HEK293T (cell line): Measurements from ENCODE around the gene TTC16.

ENCODE experiments used
- CTCF ChIA-PET: fragments of 350-600 bp; formaldehyde crosslinking; extraction: SDS; loops from one replicate; lab custom pipeline; 2021; ENCODE audit warnings: antibody characterized with exemption, inconsistent platforms; lab: Yijun Ruan, JAX
- POLR2A ChIA-PET: fragments of 350-600 bp; formaldehyde crosslinking; extraction: SDS; loops from one replicate; lab custom pipeline; 2020; ENCODE audit warnings: antibody characterized with exemption, inconsistent platforms; lab: Yijun Ruan, JAX
- DNase-seq: peaks from one replicate; pipeline ENCODE4 v3.0.0; 2012; ENCODE audit warnings: mixed read lengths; ENCODE audit errors: extremely low spot score
- ARNT ChIP-seq: fragments of 450-650 bp; IDR thresholded peaks from 2 replicates; pipeline ENCODE4 v1.6.1; 2017; ENCODE audit warnings: mild to moderate bottlenecking
- BHLHE40 ChIP-seq: fragments of 450-650 bp; IDR thresholded peaks from 2 replicates; pipeline ENCODE4 v1.6.1; 2016; ENCODE audit warnings: mild to moderate bottlenecking, moderate library complexity, borderline replicate concordance
- CTBP1 ChIP-seq: fragments of 450-650 bp; IDR thresholded peaks from 2 replicates; pipeline ENCODE4 v1.6.1; 2016; ENCODE audit warnings: borderline replicate concordance
- ELF4 ChIP-seq: fragments of 450-650 bp; IDR thresholded peaks from 2 replicates; pipeline ENCODE4 v1.6.1; 2017; ENCODE audit warnings: antibody characterized with exemption
- FOXA1 ChIP-seq: fragments of 450-650 bp; IDR thresholded peaks from 2 replicates; pipeline ENCODE4 v1.6.1; 2016; ENCODE audit warnings: mild to moderate bottlenecking
- FOXK2 ChIP-seq: fragments of 450-650 bp; IDR thresholded peaks from 2 replicates; pipeline ENCODE4 v1.6.1; 2016; ENCODE audit warnings: mild to moderate bottlenecking
- FOXM1 ChIP-seq: fragments of 450-650 bp; IDR thresholded peaks from 2 replicates; pipeline ENCODE4 v1.6.1; 2017; ENCODE audit warnings: mild to moderate bottlenecking, borderline replicate concordance
- HDGF ChIP-seq: fragments of 450-650 bp; IDR thresholded peaks from 2 replicates; pipeline ENCODE4 v1.6.1; 2017; ENCODE audit warnings: antibody characterized with exemption, borderline replicate concordance
- L3MBTL2 ChIP-seq: fragments of 450-650 bp; conservative IDR thresholded peaks from 2 replicates; pipeline ENCODE4 v1.6.1; 2016; ENCODE audit warnings: mild to moderate bottlenecking
- LEF1 ChIP-seq: fragments of 450-650 bp; IDR thresholded peaks from 2 replicates; pipeline ENCODE4 v1.6.1; 2017; ENCODE audit warnings: mild to moderate bottlenecking, borderline replicate concordance
- NFRKB ChIP-seq: fragments of 450-650 bp; IDR thresholded peaks from 2 replicates; pipeline ENCODE4 v1.6.1; 2016; ENCODE audit warnings: mild to moderate bottlenecking, moderate library complexity
- PKNOX1 ChIP-seq: fragments of 450-650 bp; IDR thresholded peaks from 2 replicates; pipeline ENCODE4 v1.6.1; 2016
- SP1 ChIP-seq: fragments of 450-650 bp; IDR thresholded peaks from 2 replicates; pipeline ENCODE4 v1.6.1; 2017
- SUZ12 ChIP-seq: fragments of 450-650 bp; IDR thresholded peaks from 2 replicates; pipeline ENCODE4 v1.6.1; 2016; ENCODE audit warnings: mild to moderate bottlenecking
- TARDBP ChIP-seq: fragments of 450-650 bp; IDR thresholded peaks from 2 replicates; pipeline ENCODE4 v1.6.1; 2016
- ZNF384 ChIP-seq: fragments of 450-650 bp; IDR thresholded peaks from 2 replicates; pipeline ENCODE4 v1.6.1; 2016

TTC16 gene

GRCh38 chr9:127714951-127715469, 869 bp upstream of the TTC16 start:
- TF ChIP-seq BHLHE40 (no peak), L3MBTL2 (no peak), TARDBP (no peak), FOXA1 (no peak), SP1 (no peak), ZNF384 (no peak), LEF1 (no peak), FOXK2 (no peak), HDGF (no peak)
- ChIA-PET CTCF (no interaction called here), POLR2A (interaction anchor here (0.9 to 1.6 kb wide), 6 partner anchors 11 to 125 kb away, joined by 3 to 5 read pairs (median 3); partner anchors contain the start of gene TOR2A)
- peak; percentile 38 for DNase-seq

GRCh38 chr9:127716412-127716811, 533 bp downstream of the TTC16 start:
- POLR2A ChIA-PET, result interaction anchor here (1.0 to 1.6 kb wide), 2 partner anchors 11 to 105 kb away, joined by 3 to 4 read pairs; no protein-coding TSS in a partner anchor
- CTCF ChIA-PET, result interaction anchor here (1.0 kb wide), 1 partner anchor 18 kb away, joined by 3 read pairs; the partner anchor contains the start of gene TOR2A
- TF ChIP-seq ZNF384 (no peak), HDGF (no peak), ELF4 (no peak), ARNT (no peak), SP1 (no peak), TARDBP (no peak), CTBP1 (no peak), BHLHE40 (no peak), PKNOX1 (no peak), SUZ12 (no peak), NFRKB (no peak), FOXM1 (no peak), FOXK2 (no peak), FOXA1 (no peak), LEF1 (no peak)

DNA sequence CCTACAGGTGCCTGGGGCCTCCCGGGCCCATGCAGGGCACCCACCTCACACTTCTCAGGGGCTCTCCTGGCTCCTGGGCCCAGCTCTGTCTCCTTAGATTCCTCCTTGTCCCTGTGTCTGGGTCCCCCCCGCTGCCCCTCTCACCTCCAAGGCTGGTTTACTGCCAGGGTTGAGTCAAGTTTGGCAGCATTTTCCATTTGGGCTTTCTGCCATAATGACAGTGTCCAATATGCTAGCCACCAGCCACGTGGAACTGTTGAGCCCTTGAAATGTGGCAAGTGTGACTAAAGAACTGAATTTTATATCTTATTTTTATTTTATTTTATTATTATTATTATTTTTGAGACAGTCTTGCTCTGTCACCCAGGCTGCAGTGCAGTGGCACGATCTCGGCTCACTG, 1.9 kb downstream of the TTC16 start:
- no peak for TF ChIP-seq SP1
- ChIA-PET CTCF (no interaction called here), POLR2A (no interaction called here)
- DNase-seq, result no peak

More at GRCh38 chr9:127716412-127716811, 533 bp downstream of the TTC16 start:
- DNase-seq, result no peak

DNA sequence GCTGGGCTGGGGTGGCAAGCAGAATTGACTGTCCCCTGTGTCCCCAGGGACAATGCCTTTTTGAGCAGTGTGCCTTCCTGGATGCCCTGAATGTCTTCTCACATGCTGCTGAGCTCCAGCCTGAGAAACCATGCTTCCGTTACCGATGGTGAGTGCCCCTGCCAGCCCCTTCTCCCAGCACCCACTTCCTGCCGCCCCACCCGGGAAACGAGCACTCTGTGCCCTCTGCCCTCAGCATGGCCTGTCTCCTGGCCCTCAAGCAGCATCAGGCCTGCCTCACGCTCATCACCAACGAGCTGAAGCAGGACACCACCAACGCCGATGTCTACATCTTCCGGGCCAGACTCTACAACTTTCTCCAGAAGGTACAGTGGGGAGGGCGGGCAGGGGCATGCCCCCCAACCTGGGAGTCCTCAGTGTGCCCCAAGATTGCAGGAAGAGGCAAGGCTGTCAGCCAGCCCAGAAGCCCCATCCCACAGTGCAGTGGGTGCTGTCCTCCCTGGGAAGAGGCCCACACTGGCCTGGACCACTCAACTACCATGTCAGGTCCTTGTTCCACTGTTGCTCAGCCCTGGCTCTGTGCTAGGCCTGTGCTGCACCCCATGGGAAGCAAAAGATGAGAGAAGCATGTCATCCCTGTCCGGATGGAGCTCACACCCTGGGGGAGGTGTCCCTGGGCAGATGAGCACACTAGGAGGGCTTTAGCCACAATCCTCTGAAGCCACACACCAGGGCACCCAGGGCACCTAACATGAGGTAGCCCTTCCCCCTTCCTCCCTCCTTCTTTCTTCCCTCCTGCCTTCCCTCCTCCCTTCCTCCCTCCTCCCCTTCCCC, 4.4 kb downstream of the TTC16 start:
- TF ChIP-seq SP1 (no peak), HDGF (no peak), ARNT (no peak), ELF4 (no peak), PKNOX1 (no peak), FOXM1 (no peak), CTBP1 (no peak), FOXK2 (no peak), ZNF384 (no peak), NFRKB (no peak), BHLHE40 (no peak), LEF1 (no peak), SUZ12 (no peak), FOXA1 (no peak), L3MBTL2 (no peak), TARDBP (no peak)
- ChIA-PET POLR2A (interaction anchor here (0.9 kb wide), 2 partner anchors 15 to 112 kb away, joined by 3 read pairs; partner anchors contain the start of gene TOR2A), CTCF (no interaction called here)
- DNase-seq, result no peak

DNA sequence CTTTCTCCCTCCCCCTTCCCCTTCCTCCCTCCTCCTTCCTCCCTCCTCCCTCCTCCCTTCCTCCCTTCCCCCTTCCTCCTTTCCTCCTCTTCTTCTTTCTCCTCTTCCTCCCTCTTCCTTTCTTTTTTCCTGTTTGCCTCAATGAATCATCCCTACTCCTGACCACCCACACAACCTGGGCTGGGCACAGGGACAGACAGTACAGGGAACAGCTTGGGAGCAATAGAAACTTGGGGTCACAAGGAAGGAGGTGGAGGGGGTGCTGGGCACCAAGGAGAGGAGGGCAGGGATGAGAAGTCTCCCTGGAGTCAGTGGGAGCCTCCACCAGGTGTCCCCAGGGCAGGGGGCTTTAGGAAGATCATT, 5.0 kb downstream of the TTC16 start:
- no peak for DNase-seq
- ChIA-PET CTCF (no interaction called here), POLR2A (interaction anchor here (0.9 kb wide), 1 partner anchor 14 kb away, joined by 3 read pairs; the partner anchor contains the start of gene TOR2A)
- TF ChIP-seq SP1 (no peak), NFRKB (no peak), PKNOX1 (no peak), CTBP1 (no peak), TARDBP (no peak), ARNT (no peak), HDGF (no peak), FOXK2 (no peak), ELF4 (no peak)

DNA sequence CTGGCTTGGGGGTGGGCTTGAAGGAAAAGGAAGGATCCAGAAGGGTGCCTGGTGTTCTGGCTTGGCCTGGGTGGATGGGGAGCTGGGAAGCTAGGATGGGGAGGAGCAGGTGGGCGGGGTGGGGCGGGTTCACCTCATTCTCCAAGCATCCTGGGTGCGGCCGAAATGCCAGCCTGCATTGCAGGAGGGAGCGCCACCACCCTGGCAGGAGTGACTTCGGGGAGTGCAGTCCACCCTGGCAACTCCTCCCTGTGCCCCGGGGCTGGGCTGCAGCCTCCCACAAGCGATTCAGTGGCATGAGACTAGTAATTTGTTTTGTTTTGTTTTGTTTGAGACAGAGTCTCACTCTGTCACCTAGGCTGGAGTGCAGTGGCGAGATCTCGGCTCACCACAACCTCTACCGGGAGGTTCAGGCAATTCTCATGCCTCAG, 5.5 kb downstream of the TTC16 start:
- no peak for DNase-seq
- ChIA-PET CTCF (interaction anchor here (1.5 kb wide), 1 partner anchor 10 kb away, joined by 4 read pairs; no protein-coding TSS in a partner anchor), POLR2A (interaction anchor here (1.0 kb wide), 1 partner anchor 13 kb away, joined by 3 read pairs; no protein-coding TSS in a partner anchor)
- TF ChIP-seq BHLHE40 (no peak), TARDBP (no peak), ZNF384 (no peak), CTBP1 (no peak), SP1 (no peak), FOXM1 (no peak), FOXA1 (no peak), ELF4 (no peak), FOXK2 (no peak), SUZ12 (no peak), L3MBTL2 (no peak), LEF1 (no peak), NFRKB (no peak), HDGF (no peak), ARNT (no peak), PKNOX1 (no peak)
